ENCODE results near the gene DOCK9. TPM values are rescaled to one million over a fixed set of nuclear protein-coding genes. Genes with fewer than 3 reads are reported as not detected.
A peak's percentile ranks its signal among the peaks of the same experiment; 100 is the strongest.

The DOCK9 gene
- total and polyA plus RNA-seq, 9 of the 15 experiments (the other 6 are each of a cell fraction or from before 2014, with no cell fraction given): 3.5 to 25.3 (median 16.7) TPM

GRCh38 chr13:98974053-98974452 is 3.8 kb downstream of the DOCK9 start:
- no peak overlapping the region for H3K4me2 ChIP-seq (ENCODE audit: insufficient read depth, low read length)

More at GRCh38 chr13:98974053-98974452, 3.8 kb downstream of the DOCK9 start:
- CTCF ChIA-PET (ENCODE audit: low intra/inter-chr PET ratio): no interaction called here
- BruUV-seq (replicated peaks): no TSS peak
- 0% methylated on average over 2 of the region's 2 CpGs for WGBS (ENCODE audit: insufficient coverage, low coverage, missing lambda C conversion rate)
- no peaks in the 10 kb centered on the region for H3K27me3 ChIP-seq (ENCODE audit: control insufficient read depth in 2 of 2, insufficient read depth in 2 of 2, low read length in 2 of 2)
- peak; percentile 33; the same call in 1 of the 2 replicates for TF ChIP-seq MYC (IDR thresholded peaks at IDR 0.05; ENCODE audit: low read depth, low read length)
- TF ChIP-seq MYC (CRISPR knock-in tag; IDR thresholded peaks at IDR 0.05; ENCODE audit: borderline replicate concordance, low read depth): no peak
- 0 out of 2 replicates have a peak, but pooled peaks have one; percentile 21 for TF ChIP-seq L3MBTL2 (IDR thresholded peaks at IDR 0.05)
- no peak for TF ChIP-seq ZBTB33 (CRISPR knock-in tag; IDR thresholded peaks at IDR 0.05)
- intact Hi-C loops (cut with micrococcal nuclease): no loop called here
- H4K20me1 ChIP-seq (replicated peaks; ENCODE audit: control insufficient read depth, insufficient read depth, low read length): no peaks in the 10 kb centered on the region
- no peaks in the 10 kb centered on the region for H3K36me3 ChIP-seq (ENCODE audit: control insufficient read depth, insufficient read depth, low read length)
- ATAC-seq (peak; percentile 24; the same call in 1 of the 3 replicates), DNase-seq (ENCODE audit: extremely low read depth in 1 of 4, low spot score in 3 of 4) (peak in 1 of 4 experiments; percentile 10), FAIRE-seq (peak; percentile 57)
- no peaks in the 10 kb centered on the region for H3K9me3 ChIP-seq (replicated peaks; ENCODE audit: control insufficient read depth, insufficient read depth, low read depth, low read length)
- peaks cover 3% of the 10 kb centered on the region for H3K9me1 ChIP-seq (ENCODE audit: control insufficient read depth, insufficient read depth, low read length)
- peaks cover 21 to 45% of the 10 kb centered on the region in 2 experiments for H3K4me1 ChIP-seq (replicated peaks in 1 of 2; ENCODE audit: control insufficient read depth in 2 of 2, insufficient read depth in 2 of 2, low read length in 2 of 2)
- in situ Hi-C loops (cut with MboI): no loop called here
- H3K9ac ChIP-seq (ENCODE audit: insufficient read depth in 1 of 2, low read depth in 2 of 2, low read length in 2 of 2): no peak overlapping the region; a peak in 1 of 4 replicates
- no peak overlapping the region for H3K4me3 ChIP-seq
- POLR2A ChIA-PET: no interaction called here
- no peak overlapping the region for H3K27ac ChIP-seq (ENCODE audit: extremely low read depth, low read depth, low read length)
- peaks cover 22% of the 10 kb centered on the region; the same call in 2 of the 3 replicates for H3K79me2 ChIP-seq (ENCODE audit: control insufficient read depth, insufficient read depth, low read length)
- peak overlapping the region; percentile 38; the same call in 1 of the 2 replicates for H2AFZ ChIP-seq (ENCODE audit: low read depth, low read length)

All from K562 (cell line).